Osteocyte (in vitro differentiated cells): Measurements from ENCODE around the gene UPP2. TPM values are rescaled to one million over a fixed set of nuclear protein-coding genes. Genes with fewer than 3 reads are reported as not detected.

ENCODE experiments used
- DNase-seq: peaks from one replicate; pipeline ENCODE4 v3.0.0; 2021; ENCODE audit warnings: mixed read lengths; ENCODE audit not compliant: unreplicated experiment; ENCODE audit errors: extremely low spot score
- H3K27ac Mint-ChIP-seq: one replicate; pipeline ENCODE4 v1.8.0; 2021; ENCODE audit warnings: mild to moderate bottlenecking, mixed read lengths; ENCODE audit not compliant: unreplicated experiment
- H3K27me3 Mint-ChIP-seq: one replicate; pipeline ENCODE4 v1.8.0; 2021; ENCODE audit warnings: mixed read lengths; ENCODE audit not compliant: unreplicated experiment
- H3K36me3 Mint-ChIP-seq: one replicate; pipeline ENCODE4 v1.8.0; 2021; ENCODE audit warnings: mixed read lengths; ENCODE audit not compliant: unreplicated experiment
- H3K4me1 Mint-ChIP-seq: one replicate; pipeline ENCODE4 v1.8.0; 2021; ENCODE audit warnings: mixed read lengths; ENCODE audit not compliant: unreplicated experiment
- H3K4me3 Mint-ChIP-seq: one replicate; pipeline ENCODE4 v1.8.0; 2021; ENCODE audit warnings: mild to moderate bottlenecking, moderate library complexity, mixed read lengths; ENCODE audit not compliant: unreplicated experiment
- H3K9me3 Mint-ChIP-seq: one replicate; pipeline ENCODE4 v1.8.0; 2021; ENCODE audit warnings: mixed read lengths; ENCODE audit not compliant: unreplicated experiment
- CTCF ChIP-seq: fragments of 200-600 bp; sonication (generic); IDR thresholded peaks from 2 replicates; pipeline ENCODE4 v1.5.0; 2021; ENCODE audit warnings: antibody characterized with exemption, mild to moderate bottlenecking, moderate library complexity
- total RNA-seq: library from RNA; stranded (reverse); gene quantifications from 2 replicates; pipeline ENCODE4 v1.2.1, GENCODE V29; 2021

UPP2 gene
- total RNA-seq, 1 donor from 2014 or later, result not detected

- H3K4me1 Mint-ChIP-seq, result peaks cover 56% of the 10 kb centered on the region
- no peaks in the 10 kb centered on the region for H3K36me3 Mint-ChIP-seq
Observed at GRCh38 chr2:158182676-158183295, 81.1 kb downstream of the UPP2 start.

GRCh38 chr2:158184001-158184400 lies 82.3 kb downstream of the UPP2 start:
- Mint-ChIP-seq H3K9me3 (no peaks in the 10 kb centered on the region), H3K27ac (peak overlapping the region; percentile 59), H3K4me1 (peaks cover 55% of the 10 kb centered on the region), H3K4me3 (no peak overlapping the region), H3K36me3 (no peaks in the 10 kb centered on the region), H3K27me3 (no peaks in the 10 kb centered on the region)
- TF ChIP-seq CTCF, result no peak
- no peak for DNase-seq

More at GRCh38 chr2:158182676-158183295, 81.1 kb downstream of the UPP2 start:
- H3K4me3 Mint-ChIP-seq, result no peak overlapping the region
- DNase-seq, result no peak
- TF ChIP-seq CTCF, result no peak
- H3K27ac Mint-ChIP-seq, result peak overlapping the region; percentile 29
- no peaks in the 10 kb centered on the region for H3K9me3 Mint-ChIP-seq
- no peaks in the 10 kb centered on the region for H3K27me3 Mint-ChIP-seq

- H3K27ac Mint-ChIP-seq, result no peak overlapping the region
- DNase-seq, result no peak
Observed at GRCh38 chr2:158184556-158185343, 83.1 kb downstream of the UPP2 start.

More at GRCh38 chr2:158184556-158185343, 83.1 kb downstream of the UPP2 start:
- Mint-ChIP-seq H3K36me3 (no peaks in the 10 kb centered on the region), H3K9me3 (no peaks in the 10 kb centered on the region), H3K4me3 (no peak overlapping the region), H3K27me3 (no peaks in the 10 kb centered on the region), H3K4me1 (peaks cover 61% of the 10 kb centered on the region)
- TF ChIP-seq CTCF, result no peak

Other genes with a start within 250 kb of the UPP2 start
- gene ACVR1, start 225.5 kb upstream of the UPP2 start, total RNA-seq, result 59.5 and 66.6 TPM in 2 replicates